ENCODE results near the gene CCDC184.

CCDC184 gene

DNA sequence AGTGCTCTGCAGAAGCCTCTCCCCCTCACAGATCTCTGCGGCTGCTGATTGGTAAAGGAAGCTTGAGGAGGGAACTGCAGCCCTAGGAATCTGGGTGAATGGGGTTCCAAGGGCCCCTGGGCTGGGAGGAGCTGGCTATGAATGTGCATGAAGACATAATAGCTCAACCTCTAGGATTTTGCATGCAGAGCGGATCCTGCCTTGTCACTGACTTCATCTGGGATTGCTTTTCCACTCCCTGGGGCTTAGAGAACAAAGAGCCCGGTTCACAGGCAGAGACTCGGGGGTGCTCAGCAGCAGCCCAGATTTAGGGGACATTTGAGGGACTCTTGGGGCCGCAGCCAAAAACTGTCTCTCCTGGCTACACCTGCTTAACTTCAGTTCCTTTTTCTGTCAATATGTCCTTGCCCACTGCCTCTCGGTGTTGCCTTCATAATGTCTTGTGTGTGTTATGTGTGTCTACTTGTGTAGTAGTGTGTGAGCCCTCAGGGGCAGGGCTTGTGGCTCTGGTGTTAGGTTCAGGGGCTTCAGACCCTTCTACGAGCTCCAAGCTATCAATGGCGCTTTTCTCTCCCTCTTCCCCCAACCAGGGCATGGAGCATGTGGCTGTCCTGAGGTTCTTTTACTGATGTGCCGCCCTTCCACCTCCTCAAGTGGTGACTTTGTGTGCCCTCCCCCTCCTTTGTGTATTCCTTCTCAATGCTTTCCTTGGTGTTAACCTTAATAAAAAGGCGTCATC, 1.9 kb downstream of the CCDC184 start:
- no peak for DNase-seq (ENCODE audit: low read depth)
- H3K4me3 ChIP-seq (ENCODE audit: control insufficient read depth, low read depth, low read length) = no peak overlapping the region
- TF ChIP-seq CTCF (IDR thresholded peaks at IDR 0.05; ENCODE audit: control insufficient read depth, insufficient read depth, low read depth, low read length, missing control alignments) = no peak

GRCh38 chr12:48187916-48188695, 4.7 kb downstream of the CCDC184 start:
- H3K4me3 ChIP-seq (ENCODE audit: control insufficient read depth, low read depth, low read length) = no peak overlapping the region

GRCh38 chr12:48189331-48190125, 6.1 kb downstream of the CCDC184 start:
- no peak for DNase-seq (ENCODE audit: low read depth)
- H3K4me3 ChIP-seq (ENCODE audit: control insufficient read depth, low read depth, low read length) = no peak overlapping the region
- TF ChIP-seq CTCF (IDR thresholded peaks at IDR 0.05; ENCODE audit: control insufficient read depth, insufficient read depth, low read depth, low read length, missing control alignments) = peak; percentile 88

More at GRCh38 chr12:48187916-48188695, 4.7 kb downstream of the CCDC184 start:
- TF ChIP-seq CTCF (IDR thresholded peaks at IDR 0.05; ENCODE audit: control insufficient read depth, insufficient read depth, low read depth, low read length, missing control alignments) = no peak
- no peak for DNase-seq (ENCODE audit: low read depth)

DNA sequence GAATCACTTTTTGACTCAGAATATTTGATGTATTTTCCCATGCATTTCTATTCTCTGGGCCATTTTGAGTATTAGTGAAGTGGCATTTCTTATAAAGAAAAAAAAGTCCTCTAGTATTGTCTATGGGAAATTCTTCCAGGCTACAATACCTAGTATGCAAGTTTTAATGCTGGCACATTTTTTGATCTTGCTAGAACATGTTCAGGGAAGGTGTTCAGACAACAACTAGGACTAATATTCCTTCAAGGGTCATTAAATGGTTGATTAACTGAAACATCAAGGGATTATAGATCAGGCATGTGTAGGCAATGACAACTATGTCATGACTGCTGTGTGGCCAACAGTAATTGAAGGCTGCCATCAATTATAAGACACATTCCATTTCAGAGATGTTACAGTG, 7.7 kb downstream of the CCDC184 start:
- H3K4me3 ChIP-seq (ENCODE audit: control insufficient read depth, low read depth, low read length) = no peak overlapping the region
- TF ChIP-seq CTCF (IDR thresholded peaks at IDR 0.05; ENCODE audit: control insufficient read depth, insufficient read depth, low read depth, low read length, missing control alignments) = no peak
- DNase-seq (ENCODE audit: low read depth) = no peak

GRCh38 chr12:48192861-48193260, 9.4 kb downstream of the CCDC184 start:
- DNase-seq (ENCODE audit: low read depth) = no peak
- H3K4me3 ChIP-seq (ENCODE audit: control insufficient read depth, low read depth, low read length) = no peak overlapping the region
- no peak for TF ChIP-seq CTCF (IDR thresholded peaks at IDR 0.05; ENCODE audit: control insufficient read depth, insufficient read depth, low read depth, low read length, missing control alignments)

DNA sequence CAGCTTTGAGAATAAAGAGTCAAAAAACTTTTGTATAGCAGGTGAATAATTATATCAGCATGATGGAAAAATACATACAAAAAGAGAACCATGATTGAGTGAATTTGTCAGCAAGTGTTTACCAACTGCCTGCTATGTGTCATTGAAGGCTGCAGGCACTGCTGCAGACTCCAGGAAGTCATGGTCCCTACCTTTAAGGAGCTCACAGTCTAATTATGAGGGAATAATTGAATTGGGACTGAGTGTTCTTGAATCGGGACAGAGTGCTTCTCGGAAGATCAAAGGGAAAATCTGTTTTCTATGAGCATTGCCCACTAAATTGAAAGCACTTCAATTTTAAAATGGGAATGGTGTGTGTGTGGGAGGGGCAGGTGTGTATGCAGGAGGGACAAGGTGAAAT, 10.2 kb downstream of the CCDC184 start:
- DNase-seq (ENCODE audit: low read depth) = no peak
- no peak for TF ChIP-seq CTCF (IDR thresholded peaks at IDR 0.05; ENCODE audit: control insufficient read depth, insufficient read depth, low read depth, low read length, missing control alignments)
- H3K4me3 ChIP-seq (ENCODE audit: control insufficient read depth, low read depth, low read length) = no peak overlapping the region

Data from AG09309 (cell line).